Fibroblast of the aortic adventitia (primary cell): Measurements from ENCODE around the gene KRT3. TPM values are rescaled to one million over a fixed set of nuclear protein-coding genes. Genes with fewer than 3 reads are reported as not detected.

Experiments used
- DNase-seq: peaks from one replicate; pipeline ENCODE4 v3.0.0-alpha.2; 2010; ENCODE audit warnings: low read depth
- H3K4me3 ChIP-seq: 2 replicates; pipeline ENCODE4 v1.5.1; 2011; ENCODE audit warnings: low read depth, mild to moderate bottlenecking, control low read depth, low read length, moderate library complexity
- total RNA-seq: library from RNA; depleted of rRNA; stranded (reverse); fragments of >200 nt; gene quantifications from 2 replicates; pipeline ENCODE4 v1.2.3, GENCODE V29; 2012; ENCODE audit warnings: low replicate concordance
- TF ChIP-seq, protein P1 (sequence below): IDR thresholded peaks from 2 replicates; pipeline ENCODE4 v1.5.1; 2011; ENCODE audit warnings: mild to moderate bottlenecking, low read length, control low read depth, inconsistent platforms; ENCODE audit not compliant: insufficient read depth

Gene KRT3
- total RNA-seq, 1 donor = not detected

GRCh38 chr12:52771505-52771904 lies 24.4 kb downstream of the KRT3 start:
- no peak overlapping the region for H3K4me3 ChIP-seq
- TF ChIP-seq, protein P1, sequence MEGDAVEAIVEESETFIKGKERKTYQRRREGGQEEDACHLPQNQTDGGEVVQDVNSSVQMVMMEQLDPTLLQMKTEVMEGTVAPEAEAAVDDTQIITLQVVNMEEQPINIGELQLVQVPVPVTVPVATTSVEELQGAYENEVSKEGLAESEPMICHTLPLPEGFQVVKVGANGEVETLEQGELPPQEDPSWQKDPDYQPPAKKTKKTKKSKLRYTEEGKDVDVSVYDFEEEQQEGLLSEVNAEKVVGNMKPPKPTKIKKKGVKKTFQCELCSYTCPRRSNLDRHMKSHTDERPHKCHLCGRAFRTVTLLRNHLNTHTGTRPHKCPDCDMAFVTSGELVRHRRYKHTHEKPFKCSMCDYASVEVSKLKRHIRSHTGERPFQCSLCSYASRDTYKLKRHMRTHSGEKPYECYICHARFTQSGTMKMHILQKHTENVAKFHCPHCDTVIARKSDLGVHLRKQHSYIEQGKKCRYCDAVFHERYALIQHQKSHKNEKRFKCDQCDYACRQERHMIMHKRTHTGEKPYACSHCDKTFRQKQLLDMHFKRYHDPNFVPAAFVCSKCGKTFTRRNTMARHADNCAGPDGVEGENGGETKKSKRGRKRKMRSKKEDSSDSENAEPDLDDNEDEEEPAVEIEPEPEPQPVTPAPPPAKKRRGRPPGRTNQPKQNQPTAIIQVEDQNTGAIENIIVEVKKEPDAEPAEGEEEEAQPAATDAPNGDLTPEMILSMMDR = no peak
- no peak for DNase-seq

DNA sequence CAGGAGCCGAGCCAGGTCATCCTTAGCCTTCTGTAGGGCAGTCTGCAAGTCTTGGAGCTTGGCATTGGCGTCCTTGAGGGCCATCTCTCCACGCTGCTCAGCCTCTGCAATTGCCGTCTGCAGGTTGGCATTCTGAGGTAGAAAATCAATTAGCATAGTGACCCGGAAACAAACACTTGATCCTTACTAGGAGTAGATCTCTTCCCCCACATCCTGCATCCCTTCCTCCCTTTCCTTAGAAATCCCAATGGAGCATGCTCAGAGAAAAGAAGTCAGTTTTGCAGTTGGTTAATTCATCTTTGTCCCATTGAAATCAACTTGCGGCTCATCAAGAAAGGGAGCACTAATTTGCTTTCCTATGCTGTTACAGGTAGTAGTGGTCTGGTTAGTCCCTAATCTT lies 24.8 kb downstream of the KRT3 start:
- H3K4me3 ChIP-seq = no peak overlapping the region
- DNase-seq = no peak
- TF ChIP-seq, protein P1 = no peak

DNA sequence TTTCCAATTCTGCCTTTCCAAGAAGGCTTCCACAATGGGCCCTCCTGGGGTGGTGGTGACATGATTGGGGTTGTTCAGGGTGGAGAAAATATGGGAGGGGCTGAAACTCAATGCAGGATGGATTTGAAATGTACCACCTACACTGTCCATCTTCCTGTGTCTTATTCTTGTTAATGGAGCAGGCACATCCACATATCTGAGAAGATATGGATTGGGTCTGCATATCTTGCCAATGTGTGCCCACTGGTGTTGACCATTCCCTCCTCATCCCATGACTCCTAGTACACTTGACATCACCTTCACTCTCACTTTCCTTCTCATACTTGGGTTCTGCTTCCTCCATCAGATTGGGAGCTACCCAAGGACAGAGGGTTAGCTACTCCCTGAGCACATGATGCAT lies 26.0 kb downstream of the KRT3 start:
- no peak for DNase-seq
- no peak overlapping the region for H3K4me3 ChIP-seq

GRCh38 chr12:52769354-52769753 lies 26.6 kb downstream of the KRT3 start:
- TF ChIP-seq, protein P1 = no peak
- no peak overlapping the region for H3K4me3 ChIP-seq
- DNase-seq = no peak

More for the DNA sequence above, 26.0 kb downstream of the KRT3 start:
- TF ChIP-seq, protein P1 = no peak

DNA sequence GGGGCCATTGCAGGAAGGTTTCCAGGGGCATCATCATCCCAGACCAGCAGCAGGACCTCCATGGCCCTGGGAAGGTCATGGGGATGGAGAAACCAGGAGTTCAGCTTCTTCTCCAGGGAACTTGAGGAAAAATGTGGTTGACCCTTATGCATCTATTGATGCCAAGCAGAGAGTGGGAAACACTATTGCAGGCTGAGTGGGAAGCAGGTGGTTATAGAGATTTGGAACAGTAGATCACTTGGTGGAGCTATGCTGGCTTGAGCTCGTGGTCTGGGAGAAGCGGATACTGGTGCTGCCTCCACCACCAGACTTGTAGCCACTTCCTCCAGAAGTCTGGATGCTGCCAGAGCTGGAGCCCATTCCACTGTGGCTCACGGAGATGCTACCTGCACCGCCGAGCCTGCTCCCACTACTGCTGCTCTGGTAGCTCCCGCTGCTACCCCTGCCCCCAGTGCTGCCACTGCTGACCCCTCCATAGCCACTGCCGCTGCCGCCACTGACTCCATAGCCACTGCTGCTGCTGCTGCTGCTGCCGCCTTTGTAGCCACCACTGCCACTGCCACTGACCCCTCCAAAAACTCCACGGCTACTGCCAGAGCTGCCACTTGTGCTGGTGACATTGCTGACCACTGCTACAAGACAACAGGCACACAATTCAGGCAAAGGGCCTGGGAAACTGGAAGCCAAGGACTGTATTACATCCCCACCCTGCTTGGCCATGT lies 27.3 kb downstream of the KRT3 start:
- no peak for DNase-seq
- TF ChIP-seq, protein P1 = no peak
- H3K4me3 ChIP-seq = no peak overlapping the region

DNA sequence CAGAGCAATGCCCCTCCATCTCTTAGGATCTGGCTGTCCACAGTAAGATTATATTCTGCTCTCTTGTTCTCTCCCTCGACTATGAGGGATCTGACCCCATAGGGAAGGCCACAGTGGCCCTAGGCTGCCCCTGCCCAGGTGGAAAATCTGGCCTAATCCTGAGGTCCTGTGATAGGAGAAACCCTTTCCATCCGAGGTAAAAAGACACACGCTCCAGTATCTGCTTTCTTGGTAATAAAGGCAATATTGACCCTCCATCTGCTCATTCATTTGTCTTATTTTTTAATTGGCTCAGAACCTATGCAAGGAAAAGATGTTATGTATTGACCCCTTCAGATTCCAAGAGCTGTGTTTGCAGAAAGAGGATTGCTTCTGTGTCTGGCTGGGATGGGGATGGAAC lies 28.5 kb downstream of the KRT3 start:
- TF ChIP-seq, protein P1 = no peak
- DNase-seq = no peak
- no peak overlapping the region for H3K4me3 ChIP-seq

DNA sequence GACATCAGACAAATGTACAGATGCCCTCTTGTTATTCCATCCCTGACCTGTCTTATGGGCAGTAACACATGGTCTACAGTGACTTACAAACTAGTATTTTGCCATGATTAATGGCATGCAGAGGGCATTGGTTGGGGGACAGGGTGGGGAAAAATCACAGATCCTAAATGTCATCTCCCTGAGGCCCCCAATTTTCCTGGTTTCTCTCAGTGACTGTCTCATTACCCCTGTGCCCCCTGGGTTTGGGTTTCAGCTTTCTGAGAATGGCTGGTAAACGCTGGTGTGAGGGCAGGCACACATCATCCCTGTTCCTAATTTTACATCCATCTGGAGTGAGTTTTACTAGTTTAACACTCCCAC lies 28.9 kb downstream of the KRT3 start:
- DNase-seq = no peak
- H3K4me3 ChIP-seq = no peak overlapping the region
- TF ChIP-seq, protein P1 = no peak
